PFSK-1 (cell line): ENCODE results near the gene FER1L5.
A peak's percentile ranks its signal among the peaks of the same experiment; 100 is the strongest.

Source experiments
- FOXP2 ChIP-seq: optimal IDR thresholded peaks from 2 replicates; pipeline ENCODE3; 2011; ENCODE audit warnings: borderline replicate concordance, control low read depth, inconsistent platforms; ENCODE audit not compliant: insufficient read depth; ENCODE audit errors: extremely low read length, extremely low read depth
- POLR2AphosphoS5 ChIP-seq: IDR thresholded peaks from 2 replicates; pipeline ENCODE4 v1.6.1; 2012; ENCODE audit warnings: low read depth, mild to moderate bottlenecking, control low read depth, low read length, moderate library complexity
- SIN3A ChIP-seq: IDR thresholded peaks from 2 replicates; pipeline ENCODE4 v1.6.1; 2012; ENCODE audit warnings: mild to moderate bottlenecking, low read length, moderate library complexity, borderline replicate concordance; ENCODE audit not compliant: insufficient read depth
- TAF1 ChIP-seq: IDR thresholded peaks from 2 replicates; pipeline ENCODE4 v1.6.1; 2012; ENCODE audit warnings: low read length, control low read depth, borderline replicate concordance; ENCODE audit not compliant: insufficient read depth
- TF ChIP-seq, protein P1 (sequence below), 2 experiments: IDR thresholded peaks; 2 replicates each; pipeline versions ENCODE4 v1.6.1 to v1.8.0; 2011 to 2012; ENCODE audit warnings: low read depth in 2 of 2, low read length in 2 of 2, control low read depth in 1 of 2, inconsistent platforms in 1 of 2, mild to moderate bottlenecking in 1 of 2, moderate library complexity in 1 of 2; ENCODE audit not compliant: insufficient read depth in 1 of 2

The FER1L5 gene

DNA sequence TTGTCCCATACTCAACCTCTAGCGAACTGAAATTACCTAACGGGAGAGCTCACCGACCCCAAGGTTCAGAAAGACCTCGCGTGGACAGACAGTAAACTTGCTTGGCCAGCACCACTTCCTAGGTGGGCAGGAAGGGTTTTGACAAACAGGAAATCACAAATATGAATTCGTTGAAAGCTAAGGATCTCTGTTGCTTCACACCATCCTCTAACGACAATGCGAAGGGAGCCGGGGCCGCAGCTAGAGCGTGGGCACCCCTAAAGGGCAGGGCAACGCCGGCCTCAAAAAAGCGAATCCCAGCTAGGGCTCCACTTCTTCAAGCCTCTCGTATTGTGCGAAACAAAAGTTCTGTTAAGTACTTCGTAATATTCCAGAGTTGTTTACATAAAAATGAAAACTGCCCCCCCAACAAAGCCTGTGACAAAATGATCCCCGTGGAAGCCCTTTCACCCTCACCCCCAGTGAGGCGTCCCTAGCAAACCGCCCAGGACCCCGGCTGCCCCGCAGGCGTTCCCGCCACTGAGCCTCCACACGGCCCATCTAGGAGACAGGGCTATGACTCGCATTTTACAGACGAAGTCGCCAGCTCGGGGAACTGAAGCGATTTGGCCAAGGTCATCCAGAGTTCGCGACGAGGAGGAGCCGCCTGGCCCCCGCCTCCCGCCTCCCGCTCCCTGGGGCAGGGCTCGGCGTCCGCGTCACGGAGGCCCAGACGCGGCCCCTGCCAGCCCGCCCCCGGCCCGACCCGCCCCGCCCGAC is 5.0 kb upstream of the FER1L5 start:
- TF ChIP-seq FOXP2 (no peak), SIN3A (no peak), TAF1 (no peak), POLR2AphosphoS5 (peak; percentile 65; the same call in 1 of the 2 replicates)
- TF ChIP-seq, protein P1, sequence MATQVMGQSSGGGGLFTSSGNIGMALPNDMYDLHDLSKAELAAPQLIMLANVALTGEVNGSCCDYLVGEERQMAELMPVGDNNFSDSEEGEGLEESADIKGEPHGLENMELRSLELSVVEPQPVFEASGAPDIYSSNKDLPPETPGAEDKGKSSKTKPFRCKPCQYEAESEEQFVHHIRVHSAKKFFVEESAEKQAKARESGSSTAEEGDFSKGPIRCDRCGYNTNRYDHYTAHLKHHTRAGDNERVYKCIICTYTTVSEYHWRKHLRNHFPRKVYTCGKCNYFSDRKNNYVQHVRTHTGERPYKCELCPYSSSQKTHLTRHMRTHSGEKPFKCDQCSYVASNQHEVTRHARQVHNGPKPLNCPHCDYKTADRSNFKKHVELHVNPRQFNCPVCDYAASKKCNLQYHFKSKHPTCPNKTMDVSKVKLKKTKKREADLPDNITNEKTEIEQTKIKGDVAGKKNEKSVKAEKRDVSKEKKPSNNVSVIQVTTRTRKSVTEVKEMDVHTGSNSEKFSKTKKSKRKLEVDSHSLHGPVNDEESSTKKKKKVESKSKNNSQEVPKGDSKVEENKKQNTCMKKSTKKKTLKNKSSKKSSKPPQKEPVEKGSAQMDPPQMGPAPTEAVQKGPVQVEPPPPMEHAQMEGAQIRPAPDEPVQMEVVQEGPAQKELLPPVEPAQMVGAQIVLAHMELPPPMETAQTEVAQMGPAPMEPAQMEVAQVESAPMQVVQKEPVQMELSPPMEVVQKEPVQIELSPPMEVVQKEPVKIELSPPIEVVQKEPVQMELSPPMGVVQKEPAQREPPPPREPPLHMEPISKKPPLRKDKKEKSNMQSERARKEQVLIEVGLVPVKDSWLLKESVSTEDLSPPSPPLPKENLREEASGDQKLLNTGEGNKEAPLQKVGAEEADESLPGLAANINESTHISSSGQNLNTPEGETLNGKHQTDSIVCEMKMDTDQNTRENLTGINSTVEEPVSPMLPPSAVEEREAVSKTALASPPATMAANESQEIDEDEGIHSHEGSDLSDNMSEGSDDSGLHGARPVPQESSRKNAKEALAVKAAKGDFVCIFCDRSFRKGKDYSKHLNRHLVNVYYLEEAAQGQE (IDR thresholded peaks at IDR 0.05; ENCODE audit: insufficient read depth in 1 of 2, low read depth in 2 of 2, low read length in 2 of 2), result no peak

DNA sequence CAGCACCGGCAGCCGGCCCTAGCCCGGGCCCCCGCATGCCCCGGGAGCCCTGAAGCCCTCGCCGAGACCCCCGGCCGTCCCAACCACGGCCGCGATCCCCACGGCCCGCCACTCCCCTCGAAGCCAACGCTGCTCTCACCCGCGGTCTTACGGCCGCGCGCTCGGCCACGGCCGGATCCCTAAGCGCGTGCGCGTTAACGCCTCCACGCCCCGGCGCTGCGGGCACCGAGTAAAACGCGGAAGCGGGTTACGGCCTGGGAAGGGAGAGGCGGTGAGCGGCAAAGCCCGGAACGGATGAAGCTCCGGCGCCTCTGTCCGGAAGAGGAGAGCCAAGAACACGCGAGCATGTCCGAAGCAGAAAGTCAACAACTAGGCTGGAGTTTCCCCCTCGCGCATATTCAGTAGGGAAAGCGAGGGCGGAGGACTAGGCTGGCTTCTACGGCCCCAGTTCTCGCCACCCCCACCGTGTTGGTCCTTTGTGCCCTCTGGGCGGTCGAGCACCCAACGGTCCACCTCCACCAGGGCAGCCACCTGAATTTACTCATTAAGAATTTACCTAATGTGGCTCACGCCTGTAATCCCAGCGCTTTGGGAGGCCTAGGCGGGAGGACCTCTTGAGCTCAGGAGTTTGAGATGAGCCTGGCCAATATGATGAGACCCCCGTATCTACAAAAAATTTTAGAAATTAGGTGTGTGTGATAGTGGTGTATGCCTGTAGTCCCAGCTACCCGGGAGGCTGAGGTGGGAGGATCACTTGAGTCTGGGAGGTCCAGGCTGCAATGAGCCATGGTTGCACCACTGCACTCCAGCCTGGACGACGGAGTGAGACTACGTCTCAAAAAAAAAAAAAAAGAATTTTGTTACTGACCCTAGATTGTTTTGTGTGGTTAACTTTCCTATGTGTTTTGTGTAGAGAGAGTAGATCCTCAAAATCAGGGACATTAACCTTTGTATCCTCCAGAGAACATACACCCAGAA is 4.1 kb upstream of the FER1L5 start, which contains the start of gene KANSL3:
Gene KANSL3 (minus strand): TSS at position 169 of the 978 bp plus-strand sequence. CDS start 1,177 bp downstream, outside the sequence.
- TF ChIP-seq, protein P1 (IDR thresholded peaks at IDR 0.05; ENCODE audit: insufficient read depth in 1 of 2, low read depth in 2 of 2, low read length in 2 of 2), result 0 out of 4 replicates have a peak, but pooled peaks of 1 of the 2 experiments have one; percentile 28
- TF ChIP-seq POLR2AphosphoS5, result peak; percentile 97
- no peak for TF ChIP-seq SIN3A
- TF ChIP-seq FOXP2, result peak; percentile 97
- TF ChIP-seq TAF1, result no peak

DNA sequence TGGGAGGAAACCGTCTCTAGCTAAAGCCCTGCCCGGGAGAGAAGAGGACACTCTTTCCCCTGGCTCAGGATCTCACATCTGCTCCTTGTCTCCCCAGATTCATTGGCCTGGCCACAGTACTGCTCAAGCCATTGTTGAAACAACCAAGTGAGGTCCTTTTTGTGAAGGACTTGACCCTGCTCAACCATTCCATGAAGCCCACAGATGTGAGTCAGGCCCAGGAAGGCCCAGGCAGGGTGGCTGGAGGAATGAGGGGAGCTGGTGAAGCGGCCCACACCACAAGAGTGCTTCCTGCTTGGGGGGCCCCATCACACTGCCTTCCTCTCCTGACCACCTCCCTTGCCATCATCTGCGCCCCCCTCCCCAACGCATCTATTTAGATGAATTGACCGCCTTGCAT is 5.1 kb downstream of the FER1L5 start:
- TF ChIP-seq TAF1, result no peak
- TF ChIP-seq POLR2AphosphoS5, result no peak
- no peak for TF ChIP-seq FOXP2
- TF ChIP-seq, protein P1 (IDR thresholded peaks at IDR 0.05; ENCODE audit: insufficient read depth in 1 of 2, low read depth in 2 of 2, low read length in 2 of 2), result no peak
- no peak for TF ChIP-seq SIN3A

DNA sequence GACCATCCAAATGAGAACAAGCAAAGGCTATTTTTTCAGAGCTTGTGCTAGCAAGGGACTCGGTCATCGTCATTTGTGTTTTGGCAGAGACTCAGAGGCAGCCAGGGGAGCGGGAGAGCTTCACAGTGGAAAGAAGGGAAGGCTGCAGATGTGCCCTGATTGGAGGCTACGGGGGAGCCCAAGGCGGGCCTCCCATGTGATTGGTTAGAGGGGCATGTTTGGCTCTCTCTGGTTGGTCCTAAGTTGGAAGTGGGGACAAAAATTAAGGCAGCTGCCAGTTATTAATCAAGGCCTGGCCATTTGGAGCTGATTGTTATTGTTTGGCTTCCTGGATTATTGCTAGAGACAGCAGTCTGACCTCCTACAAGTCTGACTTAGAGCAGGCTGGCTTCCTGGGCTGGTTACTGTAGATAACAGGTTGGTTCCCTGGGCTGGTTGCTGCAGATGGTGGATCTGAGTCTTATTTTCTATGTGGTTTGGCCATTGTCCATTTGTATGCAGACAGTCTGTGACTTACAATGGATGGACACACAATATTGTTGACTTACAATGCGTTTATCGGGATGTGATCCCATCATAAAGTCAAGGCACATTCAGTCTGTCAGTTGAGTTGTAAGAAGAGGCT is 5.9 kb downstream of the FER1L5 start:
- TF ChIP-seq SIN3A (no peak), TAF1 (no peak), POLR2AphosphoS5 (no peak), FOXP2 (no peak)
- TF ChIP-seq, protein P1 (IDR thresholded peaks at IDR 0.05; ENCODE audit: insufficient read depth in 1 of 2, low read depth in 2 of 2, low read length in 2 of 2), result no peak
